Right ventricle myocardium inferior (tissue), 1 donor: ENCODE measurements around the gene KXD1. TPM values are rescaled to one million over a fixed set of nuclear protein-coding genes. Genes with fewer than 3 reads are reported as not detected.
"Not testable (repeated sequence)": the region's sequence is repeated elsewhere in the genome, so short reads cannot be mapped to it uniquely, and the experiment has no call there.

Experiments
- ATAC-seq: fragments of 200-7000 bp; cut with Tn5 transposase; one replicate; pipeline ENCODE4 v1.9.1; 2020; ENCODE audit warnings: mild to moderate bottlenecking, moderate library complexity
- DNase-seq: peaks from one replicate; pipeline ENCODE4 v3.0.0; 2021; ENCODE audit errors: missing footprints
- intact Hi-C: fragments of 100-400 bp; cut with DNase I; formaldehyde crosslinking; loops from one replicate; pipeline ENCODE4 v1.11.0; 2022
- total RNA-seq: library from RNA; stranded (reverse); fragmentation: NEBNext Ultra II Directional; extraction: Animal tissue kit (Norgen Biotek cat#: 25700); gene quantifications from one replicate; pipeline ENCODE4 v1.2.1, GENCODE V29; 2021
- donor health status: DM: no; HTN: yes; CAD: no; lungs with severe emphysema.

KXD1 gene
- total RNA-seq, 1 donor from 2014 or later: 50.3 TPM

- intact Hi-C loops: loop anchor here (2.0 to 5.0 kb wide), 2 partner anchors 78 to 253 kb away; no protein-coding TSS in a partner anchor
- ATAC-seq: peak; percentile 75
These were observed 36.6 kb downstream of the KXD1 start for GRCh38 chr19:18594096-18594823.

GRCh38 chr19:18594824-18595373 is 37.2 kb downstream of the KXD1 start:
- intact Hi-C loops: loop anchor here (2.0 to 5.0 kb wide), 2 partner anchors 77 to 252 kb away; no protein-coding TSS in a partner anchor
- DNase-seq (peak; percentile 66), ATAC-seq (peak; percentile 32)

More at GRCh38 chr19:18594096-18594823, 36.6 kb downstream of the KXD1 start:
- peak; percentile 87 for DNase-seq

GRCh38 chr19:18595475-18595874 is 37.8 kb downstream of the KXD1 start:
- DNase-seq (no peak), ATAC-seq (no peak)
- intact Hi-C loops: loop anchor here (2.0 kb wide), 1 partner anchor 251 kb away; no protein-coding TSS in a partner anchor

- ATAC-seq (peak; percentile 24), DNase-seq (peak; percentile 73)
- intact Hi-C loops: no loop called here
These were observed 39.1 kb downstream of the KXD1 start for GRCh38 chr19:18596752-18597157.

GRCh38 chr19:18597809-18598660 is 40.4 kb downstream of the KXD1 start:
- ATAC-seq: no peak
- intact Hi-C loops: no loop called here
- DNase-seq: no peak

GRCh38 chr19:18599485-18599884 is 41.8 kb downstream of the KXD1 start:
- ATAC-seq: no peak
- DNase-seq: no peak
- intact Hi-C loops: no loop called here

- DNase-seq, ATAC-seq: not testable (repeated sequence)
- intact Hi-C loops: loop anchor here (2.0 kb wide), 1 partner anchor 60 kb away; no protein-coding TSS in a partner anchor
These were observed 43.2 kb downstream of the KXD1 start for GRCh38 chr19:18600692-18601397.

GRCh38 chr19:18601875-18602274 is 44.2 kb downstream of the KXD1 start:
- ATAC-seq (no peak), DNase-seq (no peak)
- intact Hi-C loops: loop anchor here (2.0 kb wide), 1 partner anchor 59 kb away; no protein-coding TSS in a partner anchor

GRCh38 chr19:18603255-18603957 is 45.7 kb downstream of the KXD1 start:
- intact Hi-C loops: no loop called here
- ATAC-seq: peak; percentile 45
- no peak for DNase-seq

GRCh38 chr19:18603958-18604819 is 46.5 kb downstream of the KXD1 start:
- intact Hi-C loops: no loop called here
- DNase-seq: no peak
- peak; percentile 11 for ATAC-seq

GRCh38 chr19:18604820-18605159 is 47.1 kb downstream of the KXD1 start:
- ATAC-seq (no peak), DNase-seq (no peak)
- intact Hi-C loops: no loop called here

- intact Hi-C loops: no loop called here
- no peak for ATAC-seq
These were observed 47.5 kb downstream of the KXD1 start for GRCh38 chr19:18605196-18605545.

GRCh38 chr19:18605546-18606280 is 48.0 kb downstream of the KXD1 start:
- ATAC-seq (no peak), DNase-seq (peak; percentile 60)
- intact Hi-C loops: no loop called here

More at GRCh38 chr19:18605196-18605545, 47.5 kb downstream of the KXD1 start:
- no peak for DNase-seq

- ATAC-seq: peak; percentile 7
- intact Hi-C loops: no loop called here
- peak; percentile 16 for DNase-seq
These were observed 48.9 kb downstream of the KXD1 start, which contains the start of gene CRLF1 for GRCh38 chr19:18606281-18607225. Gene CRLF1, minus strand, starts transcription at chr19:18606799. Its CDS starts 143 bp downstream, at chr19:18606656.
